Activated CD8-positive, alpha-beta memory T cell treated with anti-CD3 and anti-CD28 coated beads, Interleukin-2, amount 50 U/mL, for 24 hours (primary cell): ENCODE measurements around the gene HBM.
"Not testable (repeated sequence)": the region's sequence is repeated elsewhere in the genome, so short reads cannot be mapped to it uniquely, and the experiment has no call there.

ENCODE experiments used
- DNase-seq: peaks from one replicate; pipeline ENCODE4 v3.0.0-alpha.2; 2020; ENCODE audit errors: extremely low read depth

Gene HBM

DNA sequence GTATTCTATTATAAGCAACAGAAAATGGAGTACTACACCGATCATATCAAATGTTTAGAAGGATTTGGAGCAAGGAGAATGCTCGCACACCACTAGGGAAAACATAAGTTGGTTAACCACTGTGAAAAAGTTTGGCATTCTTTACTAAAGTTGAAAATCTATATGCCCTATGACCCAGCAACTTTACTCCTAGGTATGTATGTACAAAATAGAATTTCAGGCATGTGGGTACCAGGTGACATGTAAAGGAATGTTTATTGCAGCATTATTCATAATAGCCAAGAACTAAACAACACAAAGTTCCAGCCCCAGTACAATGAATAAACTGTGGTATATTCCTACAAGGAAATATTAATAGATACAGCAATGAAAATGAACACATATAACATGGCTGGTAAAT, 19.1 kb upstream of the HBM start:
- no peak for DNase-seq

GRCh38 chr16:149024-149660, 16.6 kb upstream of the HBM start:
- no peak for DNase-seq

GRCh38 chr16:152141-153128, 13.3 kb upstream of the HBM start, which contains the start of gene HBZ:
HBZ (plus strand) TSS chr16:152644; CDS start chr16:152910, 266 bp downstream.
- no peak for DNase-seq

GRCh38 chr16:153129-153521, 12.7 kb upstream of the HBM start:
- DNase-seq, result not testable (repeated sequence)

DNA sequence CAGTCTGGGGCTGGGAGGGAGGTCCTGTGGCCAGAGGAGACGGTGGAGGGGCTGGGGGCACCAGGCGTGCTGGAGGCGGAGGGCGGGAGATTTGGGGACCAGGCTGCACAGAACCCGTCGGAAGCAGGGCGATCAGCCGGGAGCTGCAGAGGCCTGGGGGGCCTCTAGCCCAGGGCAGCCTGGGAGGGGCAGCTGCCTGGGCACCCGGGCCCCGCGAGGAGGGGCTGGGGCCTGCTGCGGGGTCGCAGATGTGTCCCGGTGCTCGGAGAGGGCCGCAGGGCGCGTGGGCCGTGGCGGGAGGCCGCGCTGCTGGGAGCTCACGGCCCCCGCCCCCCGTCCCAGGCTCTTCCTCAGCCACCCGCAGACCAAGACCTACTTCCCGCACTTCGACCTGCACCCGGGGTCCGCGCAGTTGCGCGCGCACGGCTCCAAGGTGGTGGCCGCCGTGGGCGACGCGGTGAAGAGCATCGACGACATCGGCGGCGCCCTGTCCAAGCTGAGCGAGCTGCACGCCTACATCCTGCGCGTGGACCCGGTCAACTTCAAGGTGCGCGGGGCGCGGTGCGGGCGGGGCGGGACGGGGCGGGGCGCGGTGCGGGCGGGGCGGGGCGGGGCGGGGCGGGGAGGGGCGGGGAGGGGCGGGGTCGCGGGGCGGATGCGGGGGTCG, 12.1 kb upstream of the HBM start:
- not testable (repeated sequence) for DNase-seq

- DNase-seq, result no peak
Observed at GRCh38 chr16:154217-155030, 11.4 kb upstream of the HBM start.

DNA sequence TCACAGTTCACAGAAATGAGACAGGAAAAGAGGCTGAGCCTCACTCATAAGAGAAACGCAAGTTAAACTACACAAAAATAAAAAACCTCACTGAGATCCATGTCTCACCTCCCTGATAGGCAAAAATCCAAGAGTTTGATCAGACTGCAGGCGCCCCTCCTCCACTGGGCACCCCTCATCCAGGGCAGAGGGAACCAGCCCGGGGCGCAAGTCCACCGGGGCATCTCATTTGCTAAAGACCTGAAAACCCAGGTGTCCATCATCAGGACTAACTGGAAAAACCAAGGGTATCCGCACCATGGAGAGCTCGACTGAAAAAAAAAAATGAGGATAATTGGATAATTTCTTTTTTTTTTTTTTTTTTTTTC, 10.8 kb upstream of the HBM start:
- no peak for DNase-seq

GRCh38 chr16:159136-159849, 6.5 kb upstream of the HBM start:
- DNase-seq, result no peak

DNA sequence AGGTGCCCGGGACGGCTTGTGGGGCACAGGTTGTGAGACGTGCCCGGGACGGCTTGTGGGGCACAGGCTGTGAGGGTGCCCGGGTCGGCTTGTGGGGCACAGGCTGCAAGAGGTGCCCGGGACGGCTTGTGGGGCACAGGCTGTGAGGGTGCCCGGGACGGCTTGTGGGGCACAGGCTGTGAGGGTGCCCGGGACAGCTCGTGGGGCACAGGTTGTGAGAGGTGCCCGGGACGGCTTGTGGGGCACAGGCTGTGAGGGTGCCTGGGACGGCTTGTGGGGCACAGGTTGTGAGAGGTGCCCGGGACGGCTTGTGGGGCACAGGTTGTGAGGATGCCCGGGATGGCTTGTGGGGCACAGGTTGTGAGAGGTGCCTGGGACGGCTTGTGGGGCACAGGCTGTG, 5.5 kb upstream of the HBM start:
- not testable (repeated sequence) for DNase-seq

DNA sequence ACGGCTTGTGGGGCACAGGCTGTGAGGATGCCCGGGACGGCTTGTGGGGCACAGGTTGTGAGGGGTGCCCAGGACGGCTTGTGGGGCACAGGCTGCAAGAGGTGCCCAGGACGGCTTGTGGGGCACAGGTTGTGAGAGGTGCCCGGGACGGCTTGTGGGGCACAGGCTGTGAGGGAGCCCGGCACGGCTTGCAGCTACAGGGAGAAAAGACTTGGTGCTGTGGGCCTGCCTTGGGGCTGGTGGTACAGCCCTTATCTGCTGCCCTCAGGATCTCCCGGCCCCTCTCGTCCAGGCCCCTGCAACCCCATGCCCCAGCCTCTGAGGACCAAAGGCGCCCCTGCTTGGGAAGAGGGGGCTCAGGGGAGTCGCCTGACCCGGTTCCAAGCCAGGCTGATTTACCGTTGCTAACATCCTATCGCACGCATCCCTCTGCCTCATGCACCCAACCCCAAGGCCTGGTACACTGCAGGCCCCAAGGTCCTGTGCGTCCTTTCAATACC, 5.0 kb upstream of the HBM start:
- DNase-seq, result no peak

GRCh38 chr16:162271-162991, 3.3 kb upstream of the HBM start:
- DNase-seq, result no peak

GRCh38 chr16:163139-163538, 2.6 kb upstream of the HBM start:
- DNase-seq, result not testable (repeated sequence)

DNA sequence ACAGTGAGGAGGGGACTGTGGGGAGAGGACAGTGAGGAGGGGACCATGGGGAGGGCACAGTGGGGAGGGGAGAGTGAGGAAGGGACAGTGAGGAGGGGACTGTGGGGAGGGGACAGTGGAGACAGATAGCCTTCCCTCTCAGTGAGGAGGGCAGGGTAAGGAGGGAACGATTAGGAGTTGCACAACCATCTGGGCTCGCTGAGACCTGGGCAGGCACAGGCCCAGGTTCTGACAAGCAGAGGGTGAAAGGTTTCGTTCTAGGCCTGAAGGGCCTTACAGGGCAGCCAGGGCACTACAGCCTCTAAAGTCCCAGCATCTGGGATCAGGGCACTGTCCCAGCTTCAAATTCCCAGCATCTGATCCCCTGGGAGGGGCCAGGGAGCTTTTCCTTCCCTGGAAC, 2.1 kb upstream of the HBM start:
- DNase-seq, result not testable (repeated sequence)

- DNase-seq, result not testable (repeated sequence)
Observed at GRCh38 chr16:164134-164823, 1.5 kb upstream of the HBM start.

GRCh38 chr16:164827-165538, 795 bp upstream of the HBM start:
- DNase-seq, result no peak

GRCh38 chr16:166375-167121, 770 bp downstream of the HBM start:
- no peak for DNase-seq

GRCh38 chr16:167122-167690, 1.4 kb downstream of the HBM start:
- DNase-seq, result no peak

DNA sequence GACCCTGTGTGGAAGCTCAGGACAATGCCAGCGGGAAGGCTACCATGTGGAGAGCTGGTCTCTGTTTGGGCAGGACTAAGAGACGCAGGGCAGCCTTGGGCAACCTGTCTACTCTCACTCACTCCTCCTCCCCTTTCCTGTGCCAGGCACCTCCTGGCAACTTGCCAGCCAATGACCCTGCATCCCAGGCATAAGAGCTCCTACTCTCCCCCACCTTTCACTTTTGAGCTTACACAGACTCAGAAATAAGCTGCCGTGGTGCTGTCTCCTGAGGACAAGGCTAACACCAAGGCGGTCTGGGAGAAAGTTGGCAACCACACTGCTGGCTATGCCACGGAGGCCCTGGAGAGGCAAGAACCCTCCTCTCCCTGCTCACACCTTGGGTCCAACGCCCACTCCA, 2.6 kb downstream of the HBM start:
- DNase-seq, result no peak
